ENCODE results near the gene GJC2. TPM values are rescaled to one million over a fixed set of nuclear protein-coding genes. Genes with fewer than 3 reads are reported as not detected.

Gene GJC2
- total and polyA plus RNA-seq, 2 donors from 2014 or later, result 0.73 to 6.0 TPM

DNA sequence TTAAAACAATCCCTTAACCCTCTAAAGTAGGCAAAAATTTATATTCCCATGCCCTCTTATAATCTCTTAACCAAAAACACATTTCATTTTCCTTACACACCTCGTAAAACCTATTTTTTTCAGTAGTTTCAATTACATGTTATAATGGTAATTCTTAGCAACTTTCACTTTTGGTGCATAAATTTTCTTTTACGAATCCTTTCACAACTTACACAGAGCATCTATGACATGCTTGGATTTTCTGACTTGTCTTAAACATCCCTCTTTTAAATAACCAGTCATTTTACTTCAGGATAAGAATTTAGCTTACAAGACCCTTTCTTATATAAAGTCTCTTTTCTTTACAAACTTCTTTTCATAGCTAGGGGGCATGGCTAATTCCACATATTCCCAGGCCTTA, 31.7 kb upstream of the GJC2 start:
- intact Hi-C loops (cut with DNase I), result no loop called here
- TF ChIP-seq, protein P1, sequence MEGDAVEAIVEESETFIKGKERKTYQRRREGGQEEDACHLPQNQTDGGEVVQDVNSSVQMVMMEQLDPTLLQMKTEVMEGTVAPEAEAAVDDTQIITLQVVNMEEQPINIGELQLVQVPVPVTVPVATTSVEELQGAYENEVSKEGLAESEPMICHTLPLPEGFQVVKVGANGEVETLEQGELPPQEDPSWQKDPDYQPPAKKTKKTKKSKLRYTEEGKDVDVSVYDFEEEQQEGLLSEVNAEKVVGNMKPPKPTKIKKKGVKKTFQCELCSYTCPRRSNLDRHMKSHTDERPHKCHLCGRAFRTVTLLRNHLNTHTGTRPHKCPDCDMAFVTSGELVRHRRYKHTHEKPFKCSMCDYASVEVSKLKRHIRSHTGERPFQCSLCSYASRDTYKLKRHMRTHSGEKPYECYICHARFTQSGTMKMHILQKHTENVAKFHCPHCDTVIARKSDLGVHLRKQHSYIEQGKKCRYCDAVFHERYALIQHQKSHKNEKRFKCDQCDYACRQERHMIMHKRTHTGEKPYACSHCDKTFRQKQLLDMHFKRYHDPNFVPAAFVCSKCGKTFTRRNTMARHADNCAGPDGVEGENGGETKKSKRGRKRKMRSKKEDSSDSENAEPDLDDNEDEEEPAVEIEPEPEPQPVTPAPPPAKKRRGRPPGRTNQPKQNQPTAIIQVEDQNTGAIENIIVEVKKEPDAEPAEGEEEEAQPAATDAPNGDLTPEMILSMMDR (IDR thresholded peaks at IDR 0.05; ENCODE audit: borderline replicate concordance, extremely low read depth, insufficient read depth), result no peak
- Histone ChIP-seq H3K36me3 (ENCODE audit: control insufficient read depth in 2 of 3, insufficient read depth in 3 of 3, low read length in 3 of 3) (no peaks in the 10 kb centered on the region), H3K4me3 (ENCODE audit: low read length in 3 of 3) (no peak overlapping the region), H3K4me1 (ENCODE audit: control insufficient read depth in 2 of 3, insufficient read depth in 2 of 3, low read depth in 1 of 3, low read length in 3 of 3) (no peaks in the 10 kb centered on the region), H3K9ac (ENCODE audit: low read length in 3 of 3) (no peak overlapping the region), H3K27ac (ENCODE audit: low read depth in 2 of 2, low read length in 2 of 2) (no peak overlapping the region), H3K27me3 (ENCODE audit: control insufficient read depth, insufficient read depth, low read length) (no peaks in the 10 kb centered on the region), H3K9me3 (ENCODE audit: control insufficient read depth in 2 of 3, insufficient read depth in 1 of 3, low read length in 3 of 3) (no peaks in the 10 kb centered on the region)
- no peak for DNase-seq
- FAIRE-seq, result no peak

DNA sequence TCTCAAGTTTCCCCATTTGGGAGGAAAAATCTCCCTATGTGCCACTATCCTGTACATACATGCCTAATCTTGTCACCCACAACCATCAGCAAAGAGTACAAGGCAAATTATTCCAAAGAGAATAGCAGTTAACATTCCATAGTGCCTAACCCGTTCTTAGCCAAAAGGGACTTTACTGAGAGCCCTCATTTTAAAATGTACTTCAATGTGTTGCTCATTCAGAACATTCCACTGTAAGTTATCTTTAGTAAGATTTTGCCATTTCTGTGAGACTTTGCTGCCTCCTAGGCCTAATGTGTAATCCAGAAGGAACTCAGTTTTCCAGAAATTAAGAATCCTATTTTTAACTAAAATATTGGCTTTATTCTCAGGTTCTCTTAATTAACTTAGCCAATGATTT, 29.4 kb upstream of the GJC2 start:
- no peak for DNase-seq
- intact Hi-C loops (cut with DNase I), result no loop called here

DNA sequence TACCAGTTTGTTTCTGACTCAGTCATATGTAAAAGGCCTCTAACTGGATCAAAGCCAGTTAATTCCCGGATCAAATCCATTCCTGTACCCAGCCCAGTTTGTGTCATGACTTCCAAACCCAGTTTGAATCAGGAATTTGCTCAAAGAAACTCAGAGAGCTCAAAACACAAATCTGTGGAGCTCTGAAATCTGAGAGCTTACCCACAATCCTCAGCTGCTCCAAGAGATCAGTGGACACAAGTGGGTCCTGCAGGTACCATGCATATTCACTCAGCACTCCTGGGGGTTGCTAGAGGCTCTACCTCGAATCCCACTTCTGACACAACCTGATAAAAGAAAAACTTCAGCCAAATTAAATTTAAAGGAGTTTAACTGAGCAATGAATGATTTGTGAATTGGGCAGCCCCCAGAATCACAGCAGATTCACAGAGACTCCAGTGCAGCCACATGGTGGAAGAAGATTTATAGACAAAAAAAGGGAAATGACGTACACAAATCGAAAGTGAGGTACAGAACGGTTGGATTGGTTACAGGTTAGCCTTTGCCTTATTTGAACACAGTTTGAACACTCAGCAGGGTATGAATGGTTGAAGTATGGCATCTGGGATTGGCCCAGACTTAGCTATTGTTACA, 28.8 kb upstream of the GJC2 start:
- Histone ChIP-seq H3K9ac (ENCODE audit: low read length in 3 of 3) (no peak overlapping the region), H3K27ac (ENCODE audit: low read depth in 2 of 2, low read length in 2 of 2) (no peak overlapping the region), H3K9me3 (ENCODE audit: control insufficient read depth in 2 of 3, insufficient read depth in 1 of 3, low read length in 3 of 3) (no peaks in the 10 kb centered on the region), H3K27me3 (ENCODE audit: control insufficient read depth, insufficient read depth, low read length) (no peaks in the 10 kb centered on the region), H3K4me3 (ENCODE audit: low read length in 3 of 3) (no peak overlapping the region), H3K36me3 (ENCODE audit: control insufficient read depth in 2 of 3, insufficient read depth in 3 of 3, low read length in 3 of 3) (no peaks in the 10 kb centered on the region), H3K4me1 (ENCODE audit: control insufficient read depth in 2 of 3, insufficient read depth in 2 of 3, low read depth in 1 of 3, low read length in 3 of 3) (no peaks in the 10 kb centered on the region)
- no peak for DNase-seq
- intact Hi-C loops (cut with DNase I), result no loop called here
- TF ChIP-seq, protein P1 (IDR thresholded peaks at IDR 0.05; ENCODE audit: borderline replicate concordance, extremely low read depth, insufficient read depth), result no peak
- FAIRE-seq, result no peak

More for the DNA sequence above, 29.4 kb upstream of the GJC2 start:
- TF ChIP-seq, protein P1 (IDR thresholded peaks at IDR 0.05; ENCODE audit: borderline replicate concordance, extremely low read depth, insufficient read depth), result no peak
- H3K4me3 ChIP-seq (ENCODE audit: low read length in 3 of 3), result no peak overlapping the region
- no peaks in the 10 kb centered on the region for H3K4me1 ChIP-seq (ENCODE audit: control insufficient read depth in 2 of 3, insufficient read depth in 2 of 3, low read depth in 1 of 3, low read length in 3 of 3)
- no peaks in the 10 kb centered on the region for H3K27me3 ChIP-seq (ENCODE audit: control insufficient read depth, insufficient read depth, low read length)
- no peak for FAIRE-seq
- no peaks in the 10 kb centered on the region for H3K36me3 ChIP-seq (ENCODE audit: control insufficient read depth in 2 of 3, insufficient read depth in 3 of 3, low read length in 3 of 3)
- no peaks in the 10 kb centered on the region for H3K9me3 ChIP-seq (ENCODE audit: control insufficient read depth in 2 of 3, insufficient read depth in 1 of 3, low read length in 3 of 3)
- H3K27ac ChIP-seq (ENCODE audit: low read depth in 2 of 2, low read length in 2 of 2), result no peak overlapping the region
- no peak overlapping the region for H3K9ac ChIP-seq (ENCODE audit: low read length in 3 of 3)
